Spleen (tissue), 11 donors: Measurements from ENCODE around the gene NCR3LG1. TPM values are rescaled to one million over a fixed set of nuclear protein-coding genes. Genes with fewer than 3 reads are reported as not detected.

Experiments
- DNase-seq: peaks from one replicate; pipeline ENCODE4 v3.0.0-alpha.2; 2020
- H3K27ac ChIP-seq, 8 donors: fragments of 200-600 bp; sonication (generic) in 7 of 8; 1 replicate in 4 of 8; 2 replicates in 4 of 8; pipeline versions ENCODE4 v1.5.0 to v1.8.0; 2016 to 2021; ENCODE audit warnings: inconsistent platforms in 4 of 8, mild to moderate bottlenecking in 4 of 8, moderate library complexity in 1 of 8
- H3K27me3 ChIP-seq, 7 donors: fragments of 200-600 bp; sonication (generic) in 6 of 7; replicated peaks in 1 of 7; 1 replicate in 4 of 7; 2 replicates in 3 of 7; pipeline versions ENCODE4 v1.5.0 to v1.8.0; 2016 to 2021; ENCODE audit warnings: inconsistent platforms in 3 of 7, mild to moderate bottlenecking in 1 of 7
- H3K36me3 ChIP-seq, 6 donors: fragments of 200-600 bp; sonication (generic) in 5 of 6; 1 replicate in 4 of 6; 2 replicates in 2 of 6; pipeline versions ENCODE4 v1.5.0 to v1.8.0; 2016 to 2021; ENCODE audit warnings: inconsistent platforms in 2 of 6
- H3K4me1 ChIP-seq, 6 donors: fragments of 200-600 bp; sonication (generic) in 5 of 6; 1 replicate in 3 of 6; 2 replicates in 3 of 6; pipeline versions ENCODE4 v1.5.0 to v1.8.0; 2016 to 2021; ENCODE audit warnings: inconsistent platforms in 3 of 6
- H3K4me3 ChIP-seq, 8 donors: fragments of 200-600 bp; sonication (generic) in 7 of 8; 1 replicate in 4 of 8; 2 replicates in 4 of 8; pipeline versions ENCODE4 v1.5.0 to v1.8.0; 2016 to 2021; ENCODE audit warnings: inconsistent platforms in 4 of 8, mild to moderate bottlenecking in 4 of 8, moderate library complexity in 2 of 8
- H3K9me3 ChIP-seq, 8 donors: fragments of 200-600 bp; sonication (generic) in 7 of 8; 1 replicate in 4 of 8; 2 replicates in 4 of 8; pipeline versions ENCODE4 v1.5.0 to v1.8.0; 2016 to 2021; ENCODE audit warnings: inconsistent platforms in 4 of 8
- POLR2A ChIP-seq, 3 donors: fragments of 450-650 bp; IDR thresholded peaks; one replicate each; pipeline ENCODE4 v1.5.1; 2017; ENCODE audit warnings: antibody characterized with exemption in 3 of 3, mild to moderate bottlenecking in 1 of 3
- POLR2AphosphoS5 ChIP-seq, 3 donors: sonication (generic); formaldehyde crosslinking; IDR thresholded peaks; one replicate each; pipeline ENCODE4 v1.5.1; 2017; ENCODE audit warnings: antibody characterized with exemption in 3 of 3
- WGBS, 5 donors: extraction: QIAGEN DNeasy Blood & Tissue Kit in 3 of 5; methylation state at CpG; one replicate each; pipeline versions ENCODE4 v1.1.5 to v1.1.7; 2013 to 2018; 5-methylcytosine and 5-hydroxymethylcytosine counted together
- intact Hi-C: fragments of 100-400 bp; cut with DNase I; formaldehyde crosslinking; loops from one replicate; pipeline ENCODE4 v1.15.0; 2023; ENCODE audit warnings: low total_unique reads
- polyA plus RNA-seq, 3 donors: library from polyadenylated mRNA; stranded (reverse); fragments of 200-250 nt; gene quantifications; one replicate each; pipeline ENCODE4 v1.2.1, GENCODE V29; 2013
- total RNA-seq, 7 donors: library from RNA; depleted of rRNA in 3 of 7; stranded (reverse); fragments of >200 nt in 3 of 7; fragmentation: NEBNext Ultra II Directional in 4 of 7; extraction: Animal tissue kit (Norgen Biotek cat#: 25700) in 4 of 7; gene quantifications; one replicate each; pipeline versions ENCODE4 v1.1.0 to v1.2.1, GENCODE V29; 2016 to 2021
- TF ChIP-seq, protein P1 (sequence below), 11 experiments: fragments of 200-600 bp in 7 of 11; fragments of 450-650 bp in 4 of 11; sonication (generic) in 4 of 11; IDR thresholded peaks in 8 of 11; conservative IDR thresholded peaks in 3 of 11; 1 replicate in 7 of 11; 2 replicates in 4 of 11; pipeline versions ENCODE4 v1.4.0 to v1.8.0; 2016 to 2021; ENCODE audit warnings: antibody characterized with exemption in 11 of 11, inconsistent platforms in 4 of 11, mild to moderate bottlenecking in 1 of 11
- donor health status: healthy with polysubstance abuse.
- donor health status: DM: no; HTN: no; CAD: no; lungs with moderate emphysema.
- donor health status: DM: no; HTN: no; CAD: no.
- donor health status: Bipolar disorder and iron deficiency.
- donor health status: healthy.
- donor health status: DM: no; HTN: no; CAD: no.
- donor health status: DM: yes; HTN: yes; CAD: no.

NCR3LG1 gene
- total and polyA plus RNA-seq, 10 donors, result 0.04 to 5.4 (median 1.8) TPM

DNA sequence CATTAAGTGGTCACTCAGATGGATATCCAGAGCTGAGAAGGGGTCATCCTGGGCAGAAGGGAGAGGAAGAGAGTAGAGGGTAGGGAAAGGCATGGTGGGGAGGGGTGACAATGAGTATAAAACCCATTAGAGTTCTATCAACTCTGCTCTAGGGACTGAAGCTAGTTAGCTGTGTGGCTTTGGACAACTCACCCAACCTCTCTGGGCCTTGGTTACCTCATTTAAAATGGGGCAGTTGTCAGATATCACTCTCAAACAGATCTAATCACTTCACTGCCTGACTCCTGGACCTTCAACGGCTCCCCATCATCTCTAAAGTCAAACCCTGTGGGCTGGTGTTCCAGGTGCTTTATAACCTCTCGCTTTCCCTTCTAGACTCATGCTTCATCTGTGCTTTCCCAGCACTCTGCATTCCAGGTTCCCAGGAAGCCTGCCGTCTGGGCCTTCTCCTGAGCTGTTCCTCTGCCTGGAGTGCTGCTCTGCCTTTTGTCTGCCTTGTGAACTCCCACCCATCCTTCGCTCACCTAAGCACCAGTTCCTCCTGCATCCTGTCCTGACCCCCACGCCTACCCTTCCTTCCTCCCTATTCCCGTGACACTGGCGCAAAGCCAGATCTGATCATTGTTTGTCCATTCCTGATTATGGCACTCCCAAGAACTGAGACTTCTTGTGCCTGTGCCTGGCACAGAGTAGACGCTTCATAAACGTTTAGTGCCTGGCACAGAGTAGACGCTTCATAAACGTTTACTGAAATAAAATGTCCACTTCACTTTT, 59.2 kb downstream of the NCR3LG1 start:
- Histone ChIP-seq H3K36me3 (no peaks in the 10 kb centered on the region), H3K9me3 (no peaks in the 10 kb centered on the region), H3K27ac (no peak overlapping the region), H3K27me3 (peaks cover 0 to 25% (median 0%) of the 10 kb centered on the region in 7 donors), H3K4me1 (peaks cover 0 to 13% (median 2%) of the 10 kb centered on the region in 6 donors), H3K4me3 (no peak overlapping the region)
- TF ChIP-seq POLR2A (IDR thresholded peaks at IDR 0.05) (no peak), POLR2AphosphoS5 (IDR thresholded peaks at IDR 0.05) (no peak)
- TF ChIP-seq, protein P1, sequence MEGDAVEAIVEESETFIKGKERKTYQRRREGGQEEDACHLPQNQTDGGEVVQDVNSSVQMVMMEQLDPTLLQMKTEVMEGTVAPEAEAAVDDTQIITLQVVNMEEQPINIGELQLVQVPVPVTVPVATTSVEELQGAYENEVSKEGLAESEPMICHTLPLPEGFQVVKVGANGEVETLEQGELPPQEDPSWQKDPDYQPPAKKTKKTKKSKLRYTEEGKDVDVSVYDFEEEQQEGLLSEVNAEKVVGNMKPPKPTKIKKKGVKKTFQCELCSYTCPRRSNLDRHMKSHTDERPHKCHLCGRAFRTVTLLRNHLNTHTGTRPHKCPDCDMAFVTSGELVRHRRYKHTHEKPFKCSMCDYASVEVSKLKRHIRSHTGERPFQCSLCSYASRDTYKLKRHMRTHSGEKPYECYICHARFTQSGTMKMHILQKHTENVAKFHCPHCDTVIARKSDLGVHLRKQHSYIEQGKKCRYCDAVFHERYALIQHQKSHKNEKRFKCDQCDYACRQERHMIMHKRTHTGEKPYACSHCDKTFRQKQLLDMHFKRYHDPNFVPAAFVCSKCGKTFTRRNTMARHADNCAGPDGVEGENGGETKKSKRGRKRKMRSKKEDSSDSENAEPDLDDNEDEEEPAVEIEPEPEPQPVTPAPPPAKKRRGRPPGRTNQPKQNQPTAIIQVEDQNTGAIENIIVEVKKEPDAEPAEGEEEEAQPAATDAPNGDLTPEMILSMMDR (IDR thresholded peaks at IDR 0.05 in 8 of 11, conservative IDR thresholded peaks at IDR 0.05 in 3 of 11), result no peak
- DNase-seq, result peak; percentile 45
- intact Hi-C loops, result no loop called here
- 38 to 45% (median 43%) methylated on average over 11 of the region's 11 CpGs for WGBS, 5 donors

DNA sequence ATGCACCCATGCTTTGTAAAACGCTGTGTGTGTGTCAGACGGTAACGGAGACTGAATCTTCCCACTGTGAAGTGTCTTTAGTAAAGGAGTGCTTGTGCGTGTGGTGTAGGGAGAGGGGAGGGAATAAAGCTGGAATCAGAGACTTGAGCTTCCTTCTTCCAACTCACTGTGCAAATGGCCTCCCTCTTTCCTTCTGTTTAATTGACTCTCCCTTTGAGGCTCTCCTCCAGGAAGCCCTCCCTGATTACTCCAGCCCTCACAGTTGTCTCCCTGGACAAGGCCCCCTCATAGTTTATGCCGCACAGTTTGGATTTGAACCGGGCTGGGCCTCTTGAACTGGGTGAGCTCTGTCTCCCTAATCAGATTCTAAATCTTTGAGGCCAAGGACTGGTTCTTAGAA, 59.8 kb downstream of the NCR3LG1 start:
- Histone ChIP-seq H3K27ac (no peak overlapping the region), H3K27me3 (peaks cover 0 to 25% (median 0%) of the 10 kb centered on the region in 7 donors), H3K36me3 (no peaks in the 10 kb centered on the region), H3K4me3 (no peak overlapping the region), H3K9me3 (no peaks in the 10 kb centered on the region), H3K4me1 (peaks cover 0 to 8% (median 0%) of the 10 kb centered on the region in 6 donors)
- peak; percentile 20 for DNase-seq
- TF ChIP-seq POLR2AphosphoS5 (IDR thresholded peaks at IDR 0.05) (no peak), POLR2A (IDR thresholded peaks at IDR 0.05) (no peak)
- TF ChIP-seq, protein P1 (IDR thresholded peaks at IDR 0.05 in 8 of 11, conservative IDR thresholded peaks at IDR 0.05 in 3 of 11), result no peak
- intact Hi-C loops, result no loop called here
- 67 to 83% (median 77%) methylated on average over 6 of the region's 6 CpGs for WGBS, 5 donors

DNA sequence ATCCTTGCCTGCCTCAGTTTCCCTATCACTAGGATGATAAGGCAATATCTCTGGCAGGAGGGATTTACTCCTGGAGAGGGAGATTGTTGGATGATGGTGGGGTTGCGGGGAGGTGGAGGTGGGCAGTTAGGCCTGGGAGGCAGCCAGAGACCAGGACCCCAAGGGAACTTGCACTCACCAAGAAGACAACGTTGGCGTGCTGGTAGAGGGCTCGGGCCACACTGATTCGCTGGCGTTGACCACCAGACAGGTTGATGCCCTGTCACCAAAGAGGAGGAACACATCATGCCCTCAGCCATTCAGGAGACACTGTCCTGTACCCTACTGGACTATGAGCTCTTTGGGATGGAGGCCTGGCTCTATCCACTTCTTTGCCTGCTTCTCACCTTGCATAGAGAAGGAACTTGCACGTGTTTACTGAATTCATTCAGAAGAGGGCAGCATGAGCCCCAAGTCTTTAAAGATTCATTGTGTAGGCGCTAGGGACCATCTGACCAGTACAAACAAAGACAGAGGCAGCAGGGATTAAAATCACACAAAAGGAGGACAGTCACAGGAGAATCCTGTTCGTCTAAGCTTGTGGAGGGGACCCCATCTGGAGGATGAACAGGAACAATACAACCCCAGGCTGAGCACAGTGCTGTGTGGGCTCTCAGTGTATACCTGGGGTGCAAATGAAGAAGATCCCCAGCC, 61.0 kb downstream of the NCR3LG1 start:
- H3K4me3 ChIP-seq, result no peak overlapping the region
- no peaks in the 10 kb centered on the region for H3K36me3 ChIP-seq
- H3K27ac ChIP-seq, result no peak overlapping the region
- TF ChIP-seq, protein P1 (IDR thresholded peaks at IDR 0.05 in 8 of 11, conservative IDR thresholded peaks at IDR 0.05 in 3 of 11), result no peak
- TF ChIP-seq POLR2A (IDR thresholded peaks at IDR 0.05) (no peak), POLR2AphosphoS5 (IDR thresholded peaks at IDR 0.05) (no peak)
- H3K4me1 ChIP-seq, result peaks cover 0 to 8% (median 0%) of the 10 kb centered on the region in 6 donors
- 56 to 83% (median 80%) methylated on average over 4 to 9 of the region's 9 CpGs for WGBS, 5 donors
- DNase-seq, result peak; percentile 44
- H3K9me3 ChIP-seq, result no peaks in the 10 kb centered on the region
- intact Hi-C loops, result no loop called here
- peaks cover 0 to 29% (median 0%) of the 10 kb centered on the region in 7 donors for H3K27me3 ChIP-seq
